Measurements from ENCODE around the gene MTCL3.

DNA sequence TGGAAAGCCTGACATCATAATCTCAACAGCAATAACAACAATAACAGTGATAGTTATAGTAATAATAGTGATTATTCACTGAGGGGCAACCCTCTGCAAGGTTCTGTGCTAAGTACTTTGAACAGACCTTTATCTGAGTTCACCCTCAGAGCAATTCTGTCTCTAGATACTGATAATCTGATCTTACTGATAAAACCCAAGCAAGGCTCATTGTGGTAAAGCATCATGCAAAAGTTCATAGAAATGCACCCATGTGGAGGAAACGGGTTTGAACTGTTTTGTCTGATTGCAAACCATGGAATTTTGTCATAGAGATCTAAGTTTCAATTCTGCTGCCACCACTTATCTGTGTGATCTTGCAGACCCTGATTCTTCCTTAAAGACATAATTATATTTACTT is 58.7 kb downstream of the MTCL3 start:
- TF ChIP-seq YY1 (IDR thresholded peaks at IDR 0.05; ENCODE audit: insufficient read depth, insufficient read length) = no peak
- TF ChIP-seq ZNF274 (IDR thresholded peaks at IDR 0.05; ENCODE audit: low read depth, low read length) = no peak
- TF ChIP-seq SUZ12 (IDR thresholded peaks at IDR 0.05; ENCODE audit: extremely low read depth, insufficient read depth, insufficient read length) = no peak

All from NT2/D1 (cell line).